Fibroblast of skin of scalp (primary cell): ENCODE data around the gene EVC.

ENCODE experiments used
- DNase-seq: peaks from one replicate; pipeline ENCODE4 v3.0.0-alpha.2; 2013

EVC gene

DNA sequence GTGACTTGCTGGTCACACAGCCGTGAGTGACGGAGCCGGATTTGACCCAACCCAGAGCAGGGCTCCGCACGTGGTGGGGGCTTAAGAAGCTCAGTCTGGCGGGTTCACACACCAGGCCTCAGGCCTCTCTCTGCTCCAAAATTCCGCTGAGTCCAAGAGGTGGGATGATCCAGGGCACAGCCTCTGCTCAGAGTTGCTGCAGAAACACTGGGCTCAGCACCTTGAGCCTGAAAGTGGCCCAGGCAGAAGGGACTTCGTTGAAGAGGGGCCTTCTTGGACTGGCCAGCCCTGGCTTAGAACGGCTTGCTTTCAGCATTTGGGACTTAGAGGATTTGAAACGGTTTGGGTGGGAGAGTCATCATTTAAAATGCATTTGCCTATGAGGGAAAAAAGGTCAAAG lies 21.2 kb downstream of the EVC start:
- no peak for DNase-seq

- DNase-seq = no peak
Observed at GRCh38 chr4:5734853-5735252, 23.9 kb downstream of the EVC start.

DNA sequence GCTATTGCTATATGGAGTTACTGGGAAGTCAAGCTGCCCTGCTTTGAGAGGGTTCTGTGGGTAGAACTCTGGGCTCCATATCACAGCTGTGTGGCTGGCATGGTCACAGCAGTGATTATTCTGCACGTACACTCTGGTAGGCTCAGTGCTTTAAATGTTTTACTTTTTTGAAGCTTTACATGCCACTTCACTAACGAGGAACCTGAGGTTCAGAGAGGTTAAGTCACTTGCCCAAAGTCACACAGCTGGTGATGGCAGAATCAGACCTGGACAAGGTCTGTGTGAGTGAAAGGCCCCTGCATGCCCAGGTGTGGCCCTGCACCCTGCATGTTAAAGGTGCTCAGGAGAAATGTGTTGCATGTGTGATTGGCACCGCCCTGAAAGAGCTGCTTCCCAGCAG lies 24.5 kb downstream of the EVC start:
- no peak for DNase-seq

DNA sequence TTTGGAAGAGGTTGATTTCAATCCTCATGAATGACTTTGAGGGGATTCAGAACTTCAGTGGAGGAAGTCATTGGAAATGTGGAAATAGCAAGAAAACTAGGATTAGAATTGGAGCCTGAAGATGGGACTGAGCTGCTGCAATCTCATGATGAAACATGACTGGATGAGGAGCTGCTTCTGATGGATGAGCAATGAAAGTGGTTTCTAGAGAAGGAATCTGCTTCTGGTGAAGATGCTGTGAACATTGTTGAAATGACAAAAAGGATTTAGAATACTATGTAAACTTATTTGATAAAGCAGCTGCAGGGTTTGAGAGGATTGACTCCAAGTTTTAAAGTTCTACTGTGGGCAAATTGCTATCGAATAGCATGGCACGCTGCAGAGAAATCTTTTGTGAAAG lies 27.1 kb downstream of the EVC start:
- DNase-seq = no peak

GRCh38 chr4:5742388-5742787 lies 31.4 kb downstream of the EVC start:
- no peak for DNase-seq

DNA sequence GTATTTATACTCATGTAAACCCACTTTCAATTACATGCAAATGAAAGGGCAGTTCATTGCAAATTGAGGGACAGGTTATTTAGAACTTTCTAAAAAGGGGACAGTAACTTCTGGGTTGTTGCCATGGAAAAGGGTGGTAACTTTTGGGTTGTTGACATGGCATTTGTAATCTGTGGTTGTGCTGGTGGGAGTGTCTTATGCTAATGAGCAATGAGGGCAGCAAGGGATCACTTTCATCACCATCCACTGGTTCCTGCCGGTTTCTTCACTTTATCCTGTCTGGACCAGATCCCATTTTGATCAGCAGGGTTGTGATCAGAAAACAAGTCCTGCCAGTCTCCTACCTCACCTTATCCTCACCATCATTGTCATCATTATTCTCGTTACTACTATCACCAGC lies 32.0 kb downstream of the EVC start:
- no peak for DNase-seq

- no peak for DNase-seq
Observed at GRCh38 chr4:5746250-5746649, 35.2 kb downstream of the EVC start.

DNA sequence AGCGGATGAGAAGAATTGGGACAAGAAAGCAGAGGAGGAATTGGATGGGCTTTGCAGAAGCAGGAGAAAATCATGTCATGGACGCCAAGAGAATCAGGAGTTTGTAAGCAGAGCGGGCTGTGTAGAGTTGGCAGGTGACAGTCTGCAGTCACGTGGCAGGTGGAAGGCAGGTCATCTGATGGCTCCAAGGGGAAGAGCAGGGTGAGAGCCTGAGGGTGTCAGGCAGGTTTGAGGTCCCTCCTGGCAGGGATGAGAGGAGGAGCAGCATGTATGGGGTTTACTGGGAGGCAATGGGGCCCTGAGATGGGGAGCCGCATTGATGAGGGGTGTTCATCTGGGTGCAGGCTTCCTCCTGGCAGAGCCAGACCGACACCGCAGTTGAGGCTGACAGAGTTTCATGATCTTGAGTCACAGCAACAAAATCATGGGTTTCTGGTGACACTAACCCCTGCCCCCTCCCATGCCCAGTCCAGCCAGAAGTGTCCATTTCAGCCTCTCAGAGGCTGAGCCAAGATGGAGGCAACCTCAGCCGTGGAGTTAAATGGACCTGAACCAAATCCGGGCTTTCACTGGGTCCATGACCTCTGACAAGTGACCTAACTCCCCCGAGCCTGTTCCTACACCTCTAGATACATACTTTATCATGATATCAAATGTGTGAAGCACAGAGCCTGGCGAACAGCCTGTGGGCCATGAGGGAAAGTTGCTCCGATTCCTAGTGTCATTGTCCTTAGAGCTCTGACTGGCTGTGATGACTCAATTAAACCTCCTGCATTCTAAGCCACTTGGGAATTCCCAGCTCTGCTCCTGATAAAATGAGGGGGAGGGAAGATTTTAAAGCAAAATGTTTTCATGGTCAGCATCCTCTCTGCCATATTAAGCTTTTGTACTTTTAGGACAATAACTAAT lies 36.1 kb downstream of the EVC start:
- peak; percentile 69 for DNase-seq

DNA sequence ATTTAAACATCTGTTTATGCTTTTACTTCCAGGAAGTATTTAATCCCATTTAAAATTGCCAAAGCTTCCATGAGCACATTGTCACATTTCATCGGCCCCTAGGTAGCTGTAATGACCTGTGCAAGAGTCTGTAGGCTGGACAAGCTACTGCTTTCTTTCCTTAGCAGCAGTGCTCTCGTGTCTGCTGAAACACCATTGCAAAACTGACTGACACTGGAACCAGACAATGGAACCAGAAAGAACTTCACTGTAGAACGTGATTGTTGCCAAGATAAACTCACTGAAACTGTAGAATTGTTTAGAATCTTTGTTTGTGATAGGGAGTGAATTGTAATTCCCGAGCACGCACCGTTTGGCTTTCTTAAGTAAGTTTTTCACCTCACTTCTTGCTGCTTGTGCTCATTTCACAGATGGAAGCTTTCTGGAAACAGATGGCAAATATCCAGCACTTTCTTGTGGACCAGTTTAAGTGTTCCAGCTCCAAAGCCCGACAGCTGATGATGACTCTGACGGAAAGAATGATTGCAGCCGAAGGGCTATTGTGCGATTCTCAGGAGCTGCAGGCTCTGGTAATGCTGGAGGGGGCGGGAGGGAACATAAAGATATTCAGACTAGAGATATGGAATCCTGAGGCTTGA lies 36.9 kb downstream of the EVC start:
- peak; percentile 94 for DNase-seq

DNA sequence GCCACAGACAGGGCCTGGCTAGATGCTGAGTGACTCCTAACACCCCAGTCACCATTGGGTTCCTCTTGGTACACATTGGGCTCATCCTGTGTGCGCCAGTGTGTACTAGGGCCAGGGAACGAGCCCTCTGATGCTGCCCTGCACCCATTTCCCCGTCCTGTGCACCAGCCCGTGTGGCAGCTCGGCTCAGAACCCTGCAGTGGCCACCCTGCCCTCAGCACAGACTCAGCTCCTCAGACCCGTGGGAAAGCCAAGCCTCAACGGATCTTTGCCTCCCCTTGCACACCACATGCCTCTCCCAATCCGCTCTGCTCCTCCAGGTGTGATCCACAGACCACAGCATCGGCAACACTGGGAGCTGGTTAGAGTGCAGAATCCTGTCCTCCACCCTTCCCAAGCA lies 38.6 kb downstream of the EVC start:
- no peak for DNase-seq

DNA sequence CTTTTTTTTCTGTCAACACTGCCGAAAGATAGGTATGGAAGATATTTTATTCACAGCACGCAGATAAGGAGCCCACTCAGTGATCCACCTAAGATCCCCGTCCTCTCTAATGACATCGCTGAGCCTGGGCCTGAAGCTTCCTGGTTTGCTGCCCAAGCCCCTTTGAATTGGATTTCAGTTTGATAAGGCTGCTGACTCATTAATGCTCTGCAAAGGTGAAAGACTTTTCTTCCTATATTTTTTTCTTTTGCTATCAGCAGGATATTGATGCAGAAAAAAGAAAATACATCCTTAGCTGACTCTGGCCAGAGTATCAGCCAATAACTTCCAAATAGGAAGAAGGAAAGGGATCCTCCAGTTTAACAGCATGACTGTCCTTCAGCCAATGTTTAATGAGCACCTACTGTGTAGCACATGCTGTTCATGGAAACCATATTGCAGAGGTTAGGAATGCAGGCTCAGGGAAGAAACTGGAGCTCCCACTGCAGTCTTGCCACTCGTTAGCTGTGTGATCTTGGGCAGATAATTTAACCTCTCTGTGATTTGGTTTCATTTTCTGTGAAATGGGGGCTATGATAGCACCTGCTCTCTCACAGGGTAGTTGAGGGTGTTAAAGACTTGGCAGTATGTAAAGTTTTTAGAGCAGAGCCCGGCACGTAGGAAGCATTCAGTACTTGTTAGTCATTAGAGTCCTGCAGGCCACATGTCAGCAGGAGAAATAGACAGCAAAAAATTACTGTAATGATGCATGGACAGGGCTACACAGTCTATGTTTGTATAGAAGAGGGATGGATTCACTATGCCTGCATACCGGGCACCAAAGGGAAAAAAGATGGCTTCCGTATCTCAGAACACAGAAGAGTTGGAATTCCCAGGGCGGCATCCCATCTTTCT lies 39.3 kb downstream of the EVC start:
- peak; percentile 84 for DNase-seq

GRCh38 chr4:5750946-5751665 lies 40.1 kb downstream of the EVC start:
- DNase-seq = peak; percentile 39

DNA sequence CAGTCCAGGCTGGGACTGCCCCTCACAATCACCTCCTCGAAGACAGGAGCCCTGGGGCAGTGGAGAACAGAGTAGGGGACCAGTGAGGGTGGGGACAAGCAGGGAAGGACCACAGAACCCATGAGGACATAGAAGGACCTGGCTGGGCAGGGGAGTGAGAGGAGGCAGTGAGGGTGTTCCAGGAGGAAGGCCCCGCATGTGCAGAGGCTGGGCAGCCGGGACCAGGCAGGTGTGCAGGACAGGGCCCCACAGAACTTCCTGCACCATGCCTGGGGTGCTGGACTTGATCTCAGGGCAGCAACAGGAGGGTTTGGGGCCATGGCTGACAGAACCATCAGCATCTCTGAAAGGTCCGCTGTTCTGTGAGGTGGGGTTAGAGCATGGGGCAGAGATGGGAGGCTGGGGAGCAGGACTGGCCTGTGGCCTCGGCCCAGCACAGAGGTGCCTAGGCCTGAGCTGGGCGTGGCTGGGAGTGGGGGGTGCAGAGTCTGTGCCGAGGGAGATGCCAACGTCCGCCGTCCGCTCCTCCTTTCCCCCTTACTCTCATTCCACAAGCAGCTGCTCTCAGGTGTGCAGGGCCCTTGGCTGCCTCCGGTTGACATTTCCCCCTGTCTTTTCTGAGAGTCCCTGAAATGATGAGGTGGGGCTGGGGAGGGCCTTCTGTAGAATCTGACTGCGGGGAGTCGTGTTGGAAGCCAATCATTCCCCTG lies 40.8 kb downstream of the EVC start:
- no peak for DNase-seq

DNA sequence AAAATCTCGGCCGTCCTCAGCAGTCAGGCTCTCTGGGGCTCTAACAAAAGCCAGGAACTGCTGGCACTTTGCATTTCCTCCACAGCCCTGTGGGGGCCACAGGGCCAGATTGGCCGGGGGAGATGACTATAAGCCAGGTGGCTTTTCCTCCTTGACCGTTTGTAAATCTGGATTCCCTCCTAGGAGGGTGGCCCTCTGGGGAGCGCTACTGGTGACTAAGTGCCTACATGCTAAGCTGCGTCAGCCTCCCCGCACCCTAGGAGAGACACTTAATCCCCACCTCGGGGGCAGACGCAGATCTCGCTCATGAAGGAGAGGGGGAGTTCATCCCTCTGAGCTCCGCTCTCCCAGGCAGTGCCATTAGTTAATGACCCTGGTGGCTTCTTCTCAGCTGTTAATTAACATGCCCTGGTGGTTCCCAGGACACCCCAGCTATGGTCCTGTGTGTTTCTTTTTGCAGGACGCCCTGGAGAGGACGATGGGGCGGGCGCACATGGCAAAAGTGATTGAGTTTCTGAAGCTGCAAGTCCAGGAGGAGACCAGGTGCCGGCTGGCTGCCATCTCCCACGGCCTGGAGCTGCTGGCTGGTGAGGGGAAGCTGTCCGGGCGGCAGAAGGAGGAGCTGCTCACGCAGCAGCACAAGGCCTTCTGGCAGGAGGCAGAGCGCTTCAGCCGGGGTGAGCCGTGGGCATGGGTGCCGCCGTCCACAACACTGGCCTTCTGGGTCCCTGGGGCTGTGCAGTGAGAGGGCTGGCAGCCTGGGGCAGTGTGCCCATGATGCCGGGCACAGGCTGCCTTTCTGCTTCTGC lies 41.6 kb downstream of the EVC start:
- peak; percentile 19 for DNase-seq

DNA sequence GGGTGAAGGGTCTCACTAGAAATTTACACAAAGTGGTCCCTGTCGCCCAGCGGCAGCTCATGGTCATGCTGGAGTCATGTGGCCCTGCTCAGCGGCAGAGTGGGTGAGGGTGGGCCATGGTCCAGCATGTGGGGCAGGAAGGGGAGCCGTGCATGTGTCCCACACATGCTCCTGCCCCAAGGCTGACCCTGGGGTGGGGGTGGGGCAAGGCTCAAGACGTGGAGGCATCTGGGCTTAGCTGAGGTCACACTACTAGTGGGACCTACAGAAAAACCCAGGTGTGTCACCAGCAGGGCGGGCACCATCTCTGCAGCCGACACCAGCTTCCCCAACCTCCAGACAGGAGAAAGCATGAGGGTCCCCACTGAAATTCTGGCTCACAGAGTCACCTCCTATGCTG lies 42.4 kb downstream of the EVC start:
- DNase-seq = no peak

- peak; percentile 59 for DNase-seq
Observed at GRCh38 chr4:5753766-5754528, 42.9 kb downstream of the EVC start.

- no peak for DNase-seq
Observed at GRCh38 chr4:5754529-5754881, 43.5 kb downstream of the EVC start.

DNA sequence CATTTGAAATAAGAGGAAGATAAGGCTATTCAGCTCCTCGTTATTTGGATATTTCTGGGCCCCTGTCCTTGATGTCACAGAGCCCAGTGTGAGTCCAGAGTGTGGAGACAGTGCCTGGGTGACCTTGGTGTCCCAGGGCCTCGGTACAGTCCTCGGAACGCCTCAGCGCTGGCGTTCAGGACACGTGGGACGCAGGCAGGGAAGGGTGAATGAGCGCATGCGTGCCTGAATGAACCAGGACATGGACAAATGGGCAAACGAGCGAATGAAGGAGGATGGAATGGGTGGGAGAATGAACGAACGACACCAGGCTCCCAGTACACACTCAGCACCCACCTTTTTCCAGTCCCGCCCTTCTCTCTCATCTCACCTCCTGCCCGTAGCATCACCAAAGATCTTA lies 44.2 kb downstream of the EVC start:
- no peak for DNase-seq

DNA sequence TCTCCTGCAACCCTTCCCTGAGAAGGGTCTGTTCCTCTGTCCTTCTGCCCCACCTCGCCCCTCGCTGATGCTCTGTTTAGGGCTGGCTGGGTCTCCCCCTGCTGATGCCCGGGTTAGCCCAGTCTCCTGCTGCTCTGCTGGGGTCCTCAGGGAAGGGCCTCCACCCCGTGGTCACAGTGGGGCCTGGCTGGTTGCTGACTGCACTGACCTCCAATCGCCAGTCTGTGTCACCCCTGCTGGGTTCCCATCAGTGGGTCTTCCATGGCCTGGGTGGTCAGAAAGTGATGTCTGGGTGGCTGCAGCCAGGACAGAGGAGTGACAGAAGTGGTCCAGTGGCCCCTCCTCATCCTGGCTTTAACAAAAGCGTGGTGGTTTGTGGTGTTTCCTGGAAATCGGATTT lies 44.7 kb downstream of the EVC start:
- no peak for DNase-seq

- no peak for DNase-seq
Observed at GRCh38 chr4:5756271-5756670, 45.3 kb downstream of the EVC start.
